HuH-7 (cell line): ENCODE measurements around the gene WDR7.

Source experiments
- DNase-seq: peaks from one replicate; pipeline ENCODE4 v3.0.0; 2011; ENCODE audit warnings: low spot score

The WDR7 gene

DNA sequence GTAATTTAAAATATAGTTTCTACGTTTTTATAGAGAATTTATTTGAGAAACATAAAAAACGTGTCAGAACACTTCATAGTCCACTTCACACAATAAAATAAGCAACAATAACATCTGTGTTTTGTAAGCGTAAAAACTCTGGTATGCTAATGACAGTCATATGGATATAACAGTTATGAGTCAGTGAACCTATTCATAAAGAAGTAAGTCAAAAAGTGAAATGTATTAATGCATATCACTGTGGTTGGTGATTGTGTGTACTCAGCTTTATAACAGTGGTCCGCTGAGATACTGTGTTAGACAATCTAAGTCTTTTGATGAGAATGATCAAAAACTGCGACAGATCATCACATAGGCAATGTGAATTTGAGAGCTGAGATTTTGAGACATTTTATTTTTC lies 153.2 kb downstream of the WDR7 start:
- DNase-seq: no peak

- DNase-seq: peak; percentile 5
Observed at GRCh38 chr18:56807901-56808300, 156.7 kb downstream of the WDR7 start.

GRCh38 chr18:56812674-56813073 lies 161.5 kb downstream of the WDR7 start:
- DNase-seq: no peak

DNA sequence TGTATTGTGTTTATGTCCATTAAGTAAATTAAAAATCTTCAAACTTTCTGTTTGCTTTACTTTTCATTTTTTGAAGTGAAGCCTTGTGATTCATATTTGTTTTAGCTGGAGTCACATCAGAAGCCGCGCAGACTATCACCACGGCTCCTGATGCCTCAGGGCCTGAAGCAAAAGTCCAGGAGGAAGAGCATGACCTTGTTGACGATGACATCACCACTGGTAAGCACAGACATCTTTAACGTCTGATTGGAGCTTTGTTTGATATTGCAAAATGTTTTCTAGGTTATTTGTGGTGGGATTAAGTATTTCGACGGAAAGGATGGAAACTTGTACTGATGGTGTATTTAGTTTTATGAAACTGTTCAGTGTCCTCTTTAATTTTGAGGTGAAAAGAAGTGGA lies 164.8 kb downstream of the WDR7 start:
- peak; percentile 0 for DNase-seq

DNA sequence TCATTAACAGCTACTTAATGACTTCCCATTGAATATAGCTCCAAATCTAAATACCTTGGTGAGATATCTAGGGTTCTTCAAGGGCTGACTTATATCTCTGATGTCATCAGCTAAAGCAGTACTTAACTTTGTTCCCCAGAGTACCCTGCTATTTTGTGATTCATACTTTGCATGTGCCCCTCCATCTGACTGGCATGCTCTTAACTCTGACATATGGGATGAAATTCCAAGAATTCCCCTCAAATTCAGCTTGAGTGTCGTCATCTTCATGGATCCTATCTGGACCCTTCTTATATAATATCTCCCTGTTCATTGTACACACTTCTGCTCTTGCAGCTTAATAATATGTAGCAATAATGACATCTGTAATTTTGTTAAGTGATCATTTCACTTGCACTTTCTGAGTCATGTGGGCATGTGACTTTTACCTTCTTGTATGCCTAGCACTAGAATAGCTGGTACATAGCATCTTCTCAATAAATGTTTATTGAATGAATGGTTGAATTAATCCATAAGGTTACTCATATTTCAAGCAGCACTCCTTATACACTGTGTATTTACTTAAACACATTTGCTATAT lies 172.9 kb downstream of the WDR7 start:
- DNase-seq: no peak

DNA sequence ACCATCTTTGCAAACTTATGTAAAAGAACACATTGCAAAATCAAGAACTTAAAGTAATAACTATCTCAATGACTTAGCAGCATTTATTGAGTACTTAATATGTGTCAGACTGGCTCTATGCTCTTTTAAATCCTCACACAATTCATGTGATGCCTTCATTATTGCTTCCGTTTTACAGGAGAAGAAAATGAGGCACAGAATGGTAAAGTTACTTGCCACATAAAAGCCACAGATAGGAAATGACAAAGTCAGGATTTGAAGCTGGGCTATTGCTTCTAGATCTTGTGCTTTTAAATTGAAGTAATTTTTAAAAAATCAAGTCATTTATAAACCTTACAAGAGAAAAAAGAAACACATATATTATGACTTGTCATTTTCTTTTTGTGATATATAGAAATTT lies 174.2 kb downstream of the WDR7 start:
- DNase-seq: no peak

GRCh38 chr18:56825878-56826277 lies 174.7 kb downstream of the WDR7 start:
- no peak for DNase-seq

DNA sequence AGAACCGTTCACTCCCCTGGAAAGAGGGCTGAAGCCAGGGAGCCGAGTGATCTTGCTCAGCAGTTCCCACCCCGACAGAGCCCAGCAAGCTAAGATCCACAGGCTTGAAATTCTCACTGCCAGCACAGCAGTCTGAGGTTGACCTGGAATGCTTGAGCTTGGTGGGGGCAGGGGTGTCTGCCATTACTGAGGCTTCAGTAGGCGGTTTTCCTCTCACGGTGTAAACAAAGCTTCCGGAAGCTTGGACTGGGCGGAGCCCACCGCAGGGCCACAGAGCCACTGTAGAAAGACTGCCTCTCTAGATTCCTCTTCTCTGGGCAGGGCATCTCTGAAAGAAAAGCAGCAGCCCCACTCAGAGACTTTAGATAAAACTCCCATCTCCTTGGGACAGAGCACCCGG lies 180.8 kb downstream of the WDR7 start:
- DNase-seq: no peak

GRCh38 chr18:56835331-56835730 lies 184.2 kb downstream of the WDR7 start:
- DNase-seq: no peak

GRCh38 chr18:56836173-56836572 lies 185.0 kb downstream of the WDR7 start:
- no peak for DNase-seq

DNA sequence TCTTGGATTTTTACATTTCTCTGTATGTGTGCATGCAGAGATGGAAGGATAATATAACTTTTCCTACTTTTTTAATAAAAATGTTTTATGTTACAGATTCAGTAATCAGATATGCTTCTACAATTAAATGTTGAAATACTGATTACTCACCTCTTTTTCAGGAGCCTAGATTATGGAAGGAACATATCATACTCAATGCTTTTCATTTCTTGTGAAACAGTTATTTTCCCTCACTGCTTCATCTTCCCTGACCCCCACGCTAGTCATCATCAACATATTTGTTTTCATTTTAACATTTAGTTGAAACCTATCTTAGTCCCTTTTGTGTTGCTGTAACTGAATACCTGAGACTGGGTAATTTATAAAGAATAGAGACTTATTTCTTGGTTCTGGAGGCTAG lies 190.7 kb downstream of the WDR7 start:
- DNase-seq: no peak

DNA sequence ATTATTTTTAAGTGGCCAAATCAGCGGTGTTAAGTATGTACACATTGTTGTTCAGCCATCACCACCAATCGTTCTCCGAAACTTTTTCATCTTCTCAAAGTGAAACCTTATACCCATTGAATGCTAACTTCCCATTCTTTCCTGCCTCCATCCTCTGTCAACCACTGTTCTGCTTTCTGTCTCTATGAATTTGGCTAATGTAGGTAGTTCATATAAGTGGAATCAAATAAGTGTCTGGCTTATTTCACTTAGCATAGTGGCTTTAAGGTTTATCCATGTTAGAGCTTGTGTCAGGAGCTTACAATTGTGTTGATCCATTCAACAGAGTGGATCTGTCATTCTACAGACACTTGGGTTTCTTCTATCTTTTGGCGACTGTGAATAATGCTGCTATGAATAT lies 192.1 kb downstream of the WDR7 start:
- DNase-seq: no peak

GRCh38 chr18:56844556-56844955 lies 193.4 kb downstream of the WDR7 start:
- no peak for DNase-seq

DNA sequence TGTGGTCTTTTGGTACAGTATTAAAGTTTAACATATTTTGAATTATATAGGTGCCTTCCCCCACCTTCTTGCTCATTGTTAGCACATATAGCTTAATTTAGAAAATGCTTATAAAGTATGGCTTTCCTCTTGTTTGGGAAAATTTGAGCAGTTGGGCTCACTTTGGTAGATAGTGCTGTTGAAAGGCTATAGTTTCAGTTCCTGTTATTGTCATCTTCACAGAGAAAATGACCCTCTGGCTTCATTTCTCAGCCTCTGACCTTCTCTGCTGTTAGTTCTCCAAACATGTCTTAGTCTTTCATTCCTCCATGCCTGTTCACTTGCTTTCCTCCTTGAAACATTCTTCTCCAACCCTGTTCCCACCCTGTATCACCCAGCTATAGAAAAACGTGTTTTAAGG lies 200.6 kb downstream of the WDR7 start:
- no peak for DNase-seq

GRCh38 chr18:56853961-56854360 lies 202.8 kb downstream of the WDR7 start:
- no peak for DNase-seq

- DNase-seq: no peak
Observed at GRCh38 chr18:56861244-56861643, 210.1 kb downstream of the WDR7 start.

GRCh38 chr18:56869189-56869777 lies 218.1 kb downstream of the WDR7 start:
- peak; percentile 4 for DNase-seq

- no peak for DNase-seq
Observed at GRCh38 chr18:56870982-56871381, 219.8 kb downstream of the WDR7 start.

DNA sequence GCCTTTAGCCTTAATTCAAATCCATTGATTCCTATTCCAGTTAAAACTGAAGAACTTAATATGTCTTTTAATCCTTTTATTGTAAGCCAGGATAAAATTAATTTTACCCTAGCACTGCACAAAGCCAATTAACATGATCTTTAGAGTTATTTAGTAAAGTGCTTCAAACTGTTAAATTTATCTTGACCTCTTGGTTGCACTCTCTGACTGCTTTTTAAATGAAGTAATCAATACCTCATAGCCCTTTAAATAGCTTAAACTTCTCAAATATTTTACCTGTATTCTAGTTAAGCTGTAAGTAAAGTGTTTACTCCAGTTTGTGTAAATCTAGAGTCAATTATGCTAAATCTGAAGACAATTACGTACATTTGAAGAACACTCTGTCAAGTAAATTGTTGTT lies 221.0 kb downstream of the WDR7 start:
- DNase-seq: no peak

- no peak for DNase-seq
Observed at GRCh38 chr18:56873441-56874140, 222.4 kb downstream of the WDR7 start.

DNA sequence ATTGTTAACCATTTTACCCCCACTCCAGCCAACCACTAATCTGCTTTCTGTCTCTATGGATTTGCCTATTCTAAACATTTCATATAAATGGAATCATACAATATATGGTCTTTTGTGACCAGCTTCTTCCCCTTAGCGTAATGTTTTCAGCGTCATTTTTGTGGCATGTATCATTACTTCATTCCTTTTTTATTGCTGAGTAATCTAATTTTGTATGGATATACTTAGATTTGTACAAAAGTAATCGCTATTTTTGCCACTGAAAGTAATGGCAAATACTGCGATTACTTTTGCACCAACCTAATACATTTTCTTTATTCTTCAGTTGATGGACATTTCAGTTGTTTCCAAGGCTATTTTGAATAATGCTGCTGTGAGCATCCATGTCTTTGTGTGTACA lies 227.6 kb downstream of the WDR7 start:
- no peak for DNase-seq

- DNase-seq: no peak
Observed at GRCh38 chr18:56884511-56884910, 233.4 kb downstream of the WDR7 start.

GRCh38 chr18:56888978-56889377 lies 237.8 kb downstream of the WDR7 start:
- no peak for DNase-seq

GRCh38 chr18:56889621-56890020 lies 238.5 kb downstream of the WDR7 start:
- DNase-seq: no peak
